Neural cell (in vitro differentiated cells): ENCODE results near the gene SULT4A1. TPM values are rescaled to one million over a fixed set of nuclear protein-coding genes. Genes with fewer than 3 reads are reported as not detected.

Experiments
- H2AFZ ChIP-seq: fragments of 200-600, 300-800 bp; sonication (generic), shearing (Covaris generic); 2 replicates; pipeline ENCODE4 v1.6.0; 2014; ENCODE audit warnings: low read depth, mild to moderate bottlenecking, antibody characterized with exemption, low read length, moderate library complexity
- H3F3A ChIP-seq: fragments of 200-600 bp; shearing (Covaris generic); 2 replicates; pipeline ENCODE4 v1.6.1; 2016; ENCODE audit warnings: mild to moderate bottlenecking, moderate library complexity, mixed read lengths, antibody characterized with exemption, low read length; ENCODE audit not compliant: insufficient read depth, poor library complexity, severe bottlenecking
- H3K27ac ChIP-seq: fragments of 200-600, 300-800 bp; sonication (generic), shearing (Covaris generic); 2 replicates; pipeline ENCODE4 v1.5.1; 2014; ENCODE audit warnings: mild to moderate bottlenecking, low read length, moderate library complexity
- H3K27me3 ChIP-seq: fragments of 300-800, 200-600 bp; sonication (generic), shearing (Covaris generic); 2 replicates; pipeline ENCODE4 v1.6.0; 2014; ENCODE audit warnings: mild to moderate bottlenecking, low read depth, low read length, moderate library complexity; ENCODE audit not compliant: insufficient read depth
- H3K36me3 ChIP-seq: fragments of 300-800, 200-600 bp; sonication (generic), shearing (Covaris generic); 2 replicates; pipeline ENCODE4 v1.5.1; 2014; ENCODE audit warnings: mild to moderate bottlenecking, antibody characterized with exemption, low read length, moderate library complexity; ENCODE audit not compliant: insufficient read depth
- H3K4me2 ChIP-seq: fragments of 300-800, 200-600 bp; sonication (generic), shearing (Covaris generic); 2 replicates; pipeline ENCODE4 v1.6.0; 2014; ENCODE audit warnings: mild to moderate bottlenecking, low read length
- H3K4me3 ChIP-seq: fragments of 300-800, 200-600 bp; sonication (generic), shearing (Covaris generic); 2 replicates; pipeline ENCODE4 v1.5.1; 2014; ENCODE audit warnings: mild to moderate bottlenecking, low read length, moderate library complexity
- H3K79me2 ChIP-seq: fragments of 200-600 bp; shearing (Covaris generic); replicated peaks from 2 replicates; pipeline ENCODE4 v1.6.0; 2014; ENCODE audit warnings: mild to moderate bottlenecking, low read length, moderate library complexity; ENCODE audit not compliant: insufficient read depth
- H3K9ac ChIP-seq: fragments of 300-800, 200-600 bp; sonication (generic), shearing (Covaris generic); 2 replicates; pipeline ENCODE4 v1.6.1; 2016; ENCODE audit warnings: mild to moderate bottlenecking, low read length, mixed read lengths
- H3K9me2 ChIP-seq: fragments of 200-600 bp; shearing (Covaris generic); 2 replicates; pipeline ENCODE4 v1.6.1; 2016; ENCODE audit warnings: mild to moderate bottlenecking, low read length, mixed read lengths; ENCODE audit not compliant: insufficient read depth
- H3K9me3 ChIP-seq: fragments of 200-600, 300-800 bp; sonication (generic), shearing (Covaris generic); 2 replicates; pipeline ENCODE4 v1.6.1; 2016; ENCODE audit warnings: mild to moderate bottlenecking, mixed run types, low read length, moderate library complexity, mixed read lengths
- H4K20me1 ChIP-seq: fragments of 200-600 bp; shearing (Covaris generic); 2 replicates; pipeline ENCODE4 v1.6.1; 2016; ENCODE audit warnings: mild to moderate bottlenecking, mixed run types; ENCODE audit not compliant: insufficient read depth
- CTCF ChIP-seq: fragments of 450-650 bp; IDR thresholded peaks from 2 replicates; pipeline ENCODE4 v1.5.1; 2014; ENCODE audit warnings: antibody characterized with exemption, mild to moderate bottlenecking, moderate library complexity; ENCODE audit not compliant: poor library complexity, severe bottlenecking
- EP300 ChIP-seq: fragments of 450-650 bp; conservative IDR thresholded peaks from 2 replicates; pipeline ENCODE4 v1.6.1; 2014; ENCODE audit warnings: antibody characterized with exemption, mild to moderate bottlenecking, moderate library complexity; ENCODE audit not compliant: poor library complexity, severe bottlenecking
- EZH2 ChIP-seq: fragments of 200-600, 300-800 bp; shearing (Covaris generic), sonication (generic); IDR thresholded peaks from 2 replicates; pipeline ENCODE4 v1.6.1; 2014; ENCODE audit warnings: antibody characterized with exemption, low read length, borderline replicate concordance, mild to moderate bottlenecking; ENCODE audit not compliant: insufficient read depth, poor library complexity, severe bottlenecking
- MXI1 ChIP-seq: fragments of 450-650 bp; conservative IDR thresholded peaks from 2 replicates; pipeline ENCODE4 v1.6.1; 2014; ENCODE audit warnings: antibody characterized with exemption, mild to moderate bottlenecking; ENCODE audit not compliant: poor library complexity, severe bottlenecking
- POLR2AphosphoS5 ChIP-seq: IDR thresholded peaks from 2 replicates; pipeline ENCODE4 v1.6.1; 2012
- RAD21 ChIP-seq: fragments of 450-650 bp; conservative IDR thresholded peaks from 2 replicates; pipeline ENCODE4 v1.6.1; 2014; ENCODE audit warnings: antibody characterized with exemption, mild to moderate bottlenecking, moderate library complexity
- REST ChIP-seq: IDR thresholded peaks from 2 replicates; pipeline ENCODE4 v1.6.1; 2012; ENCODE audit warnings: borderline replicate concordance
- SMC3 ChIP-seq: fragments of 450-650 bp; conservative IDR thresholded peaks from 2 replicates; pipeline ENCODE4 v1.6.1; 2014; ENCODE audit warnings: antibody characterized with exemption, mild to moderate bottlenecking, moderate library complexity; ENCODE audit not compliant: poor library complexity
- TAF1 ChIP-seq: IDR thresholded peaks from 2 replicates; pipeline ENCODE4 v1.6.1; 2012; ENCODE audit warnings: low read depth
- polyA plus RNA-seq: library from polyadenylated mRNA; depleted of rRNA; stranded (reverse); fragments of >200 nt; gene quantifications from 2 replicates; pipeline ENCODE4 v1.2.3, GENCODE V29; 2014

Gene SULT4A1
- polyA plus RNA-seq, 1 donor from 2014 or later, result 182 TPM

- Histone ChIP-seq H4K20me1 (no peaks in the 10 kb centered on the region), H3K9ac (no peak overlapping the region), H3K36me3 (no peaks in the 10 kb centered on the region), H3F3A (no peaks in the 10 kb centered on the region), H3K4me2 (no peak overlapping the region), H3K79me2 (peaks cover 14% of the 10 kb centered on the region), H3K27me3 (no peaks in the 10 kb centered on the region), H3K9me2 (no peaks in the 10 kb centered on the region), H2AFZ (no peak overlapping the region), H3K4me3 (no peak overlapping the region), H3K27ac (no peak overlapping the region), H3K9me3 (no peaks in the 10 kb centered on the region)
- TF ChIP-seq CTCF (no peak), EZH2 (no peak), REST (no peak), TAF1 (no peak), RAD21 (no peak), MXI1 (no peak), EP300 (no peak), SMC3 (no peak)
These were observed 4.9 kb downstream of the SULT4A1 start for GRCh38 chr22:43857367-43857766.

GRCh38 chr22:43855431-43855830, 6.9 kb downstream of the SULT4A1 start:
- Histone ChIP-seq H3F3A (no peaks in the 10 kb centered on the region), H3K79me2 (peaks cover 5% of the 10 kb centered on the region), H3K36me3 (no peaks in the 10 kb centered on the region), H3K4me3 (no peak overlapping the region), H3K9me3 (no peaks in the 10 kb centered on the region), H2AFZ (no peak overlapping the region), H3K27me3 (no peaks in the 10 kb centered on the region), H3K9me2 (no peaks in the 10 kb centered on the region), H3K27ac (no peak overlapping the region), H3K9ac (no peak overlapping the region), H4K20me1 (no peaks in the 10 kb centered on the region), H3K4me2 (no peak overlapping the region)
- TF ChIP-seq RAD21 (no peak), CTCF (no peak), MXI1 (no peak), REST (no peak), TAF1 (no peak), POLR2AphosphoS5 (no peak), SMC3 (no peak), EZH2 (no peak), EP300 (no peak)
